Tibial nerve (tissue), 4 donors: ENCODE data around the gene SRSF7.

Experiments used
- CTCF ChIP-seq, 5 experiments: fragments of 200-600 bp in 3 of 5; fragments of 450-650 bp in 2 of 5; sonication (generic) in 3 of 5; IDR thresholded peaks; one replicate each; pipeline ENCODE4 v1.5.1; 2016 to 2019; ENCODE audit warnings: antibody characterized with exemption in 5 of 5, mild to moderate bottlenecking in 3 of 5, moderate library complexity in 2 of 5
- EP300 ChIP-seq, 2 donors: sonication (generic); formaldehyde crosslinking; IDR thresholded peaks; one replicate each; pipeline ENCODE4 v1.6.1; 2017; ENCODE audit warnings: antibody characterized with exemption in 2 of 2, mild to moderate bottlenecking in 1 of 2
- POLR2A ChIP-seq, 2 donors: fragments of 450-650 bp; IDR thresholded peaks; one replicate each; pipeline ENCODE4 v1.6.1; 2017; ENCODE audit warnings: antibody characterized with exemption in 2 of 2, mild to moderate bottlenecking in 2 of 2, moderate library complexity in 2 of 2

- no peak for TF ChIP-seq CTCF (IDR thresholded peaks at IDR 0.05)
- TF ChIP-seq POLR2A (IDR thresholded peaks at IDR 0.05) = no peak
- no peak for TF ChIP-seq EP300 (IDR thresholded peaks at IDR 0.05)
Observed at GRCh38 chr2:38739524-38739923, 11.6 kb downstream of the SRSF7 start.
